Stimulated activated effector memory CD8-positive, alpha-beta T cell treated with anti-CD3 and anti-CD28 coated beads, Interleukin-12 subunit alpha, Interleukin-12 subunit beta, amount 100 ng/mL, for 72 hours (primary cell): ENCODE data around the gene CCDC171.

Experiments
- ATAC-seq: fragments of 150-1000 bp; cut with Tn5 transposase; 2 replicates; pipeline ENCODE4 v1.10.0; 2021
- DNase-seq, 2 donors: peaks; one replicate each; pipeline ENCODE4 v3.0.0; 2021 to 2022; ENCODE audit warnings: low spot score in 2 of 2
- H3K27ac Mint-ChIP-seq: one replicate; pipeline ENCODE4 v1.8.0; 2022; ENCODE audit warnings: mild to moderate bottlenecking, mixed read lengths
- H3K36me3 Mint-ChIP-seq: one replicate; pipeline ENCODE4 v1.8.0; 2022; ENCODE audit warnings: mild to moderate bottlenecking, mixed read lengths
- H3K4me1 Mint-ChIP-seq: one replicate; pipeline ENCODE4 v1.8.0; 2022; ENCODE audit warnings: mixed read lengths
- H3K4me3 Mint-ChIP-seq: one replicate; pipeline ENCODE4 v1.8.0; 2022; ENCODE audit warnings: mild to moderate bottlenecking, mixed read lengths
- H3K9me3 Mint-ChIP-seq: one replicate; pipeline ENCODE4 v1.8.0; 2022; ENCODE audit warnings: mixed read lengths

CCDC171 gene

DNA sequence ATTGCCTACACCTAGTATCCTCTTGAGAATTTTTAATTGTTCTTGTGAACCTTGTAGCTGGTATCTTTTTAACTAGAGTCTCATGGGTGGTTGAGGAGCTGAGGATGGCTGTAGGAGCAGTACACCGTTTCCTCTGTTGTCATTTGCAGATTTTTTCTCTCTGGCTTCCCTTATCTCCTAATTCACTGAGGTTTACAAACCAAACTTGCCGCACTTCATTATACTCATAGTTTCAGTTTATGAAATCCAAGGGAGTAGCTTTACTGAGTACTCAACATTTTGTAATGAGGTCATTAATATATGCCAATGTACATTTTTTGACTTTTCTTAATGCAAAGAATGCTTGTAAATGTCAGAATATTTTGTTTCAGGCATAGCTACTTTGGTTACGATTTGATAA, 154.2 kb downstream of the CCDC171 start:
- no peaks in the 10 kb centered on the region for H3K9me3 Mint-ChIP-seq
- ATAC-seq: no peak
- no peaks in the 10 kb centered on the region for H3K4me1 Mint-ChIP-seq
- no peak for DNase-seq
- H3K4me3 Mint-ChIP-seq: no peak overlapping the region
- no peaks in the 10 kb centered on the region for H3K36me3 Mint-ChIP-seq
- H3K27ac Mint-ChIP-seq: no peak overlapping the region

DNA sequence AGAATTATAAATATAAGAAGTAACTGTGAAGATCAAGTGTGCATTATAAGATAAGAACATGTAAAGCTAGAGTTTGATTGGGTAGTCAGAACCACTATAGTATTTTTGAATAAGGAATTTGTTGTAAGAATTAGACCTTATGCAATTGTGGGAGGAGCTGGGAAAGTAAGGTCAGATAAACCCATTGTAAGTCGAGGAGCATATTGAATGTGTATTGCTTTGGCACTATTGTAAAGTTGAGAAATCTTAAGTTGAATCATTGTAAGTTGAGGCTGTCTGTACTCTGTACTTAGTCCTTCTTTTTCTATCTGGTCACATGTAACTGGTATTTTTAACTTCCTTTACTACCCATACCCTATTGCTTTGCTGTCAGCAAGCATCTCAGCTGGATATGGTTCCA, 158.7 kb downstream of the CCDC171 start:
- ATAC-seq: no peak
- Mint-ChIP-seq H3K4me1 (no peaks in the 10 kb centered on the region), H3K9me3 (no peaks in the 10 kb centered on the region), H3K36me3 (no peaks in the 10 kb centered on the region), H3K4me3 (no peak overlapping the region), H3K27ac (no peak overlapping the region)
- no peak for DNase-seq

DNA sequence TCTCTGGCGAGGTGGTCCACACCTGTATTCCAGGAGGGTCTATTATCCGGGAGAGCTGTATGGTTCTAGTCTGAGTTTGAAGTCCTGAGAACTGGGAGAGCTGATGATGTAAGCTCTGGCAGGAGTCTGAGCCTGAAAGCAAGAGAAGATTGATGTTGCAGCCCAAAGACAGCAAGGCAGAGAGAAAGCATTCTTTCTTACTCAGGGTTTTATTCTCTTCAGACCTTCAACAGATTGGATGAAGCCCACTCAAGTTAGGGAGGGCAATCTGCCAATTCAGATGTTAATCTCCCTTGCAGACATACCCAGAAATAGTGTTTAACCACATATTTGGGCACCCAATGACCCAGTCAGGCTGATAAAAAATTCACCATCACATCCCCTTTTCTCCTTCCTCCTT, 159.1 kb downstream of the CCDC171 start:
- Mint-ChIP-seq H3K27ac (no peak overlapping the region), H3K4me3 (no peak overlapping the region), H3K9me3 (no peaks in the 10 kb centered on the region), H3K36me3 (no peaks in the 10 kb centered on the region), H3K4me1 (no peaks in the 10 kb centered on the region)
- no peak for DNase-seq
- no peak for ATAC-seq

DNA sequence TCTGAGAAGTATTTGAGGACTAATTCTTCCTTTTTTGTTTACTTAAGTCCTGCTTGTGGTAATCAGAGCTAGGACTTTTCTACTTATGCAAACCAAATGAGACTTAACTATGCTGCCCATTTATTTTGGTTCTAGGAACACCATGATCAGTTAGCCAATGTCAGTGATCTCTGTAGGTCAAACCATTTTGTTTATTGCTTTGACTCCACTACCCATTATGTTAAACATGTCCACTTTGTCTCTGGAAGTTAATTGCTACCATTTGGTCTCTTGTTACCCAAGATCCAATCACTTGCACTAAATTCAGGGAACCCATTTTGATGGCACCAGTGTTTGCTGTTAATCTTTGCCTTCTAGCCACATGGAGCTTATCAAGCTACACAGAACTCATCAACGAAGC, 161.9 kb downstream of the CCDC171 start:
- H3K4me1 Mint-ChIP-seq: no peaks in the 10 kb centered on the region
- DNase-seq (no peak), ATAC-seq (no peak)
- H3K9me3 Mint-ChIP-seq: no peaks in the 10 kb centered on the region
- H3K27ac Mint-ChIP-seq: no peak overlapping the region
- no peak overlapping the region for H3K4me3 Mint-ChIP-seq
- H3K36me3 Mint-ChIP-seq: no peaks in the 10 kb centered on the region

DNA sequence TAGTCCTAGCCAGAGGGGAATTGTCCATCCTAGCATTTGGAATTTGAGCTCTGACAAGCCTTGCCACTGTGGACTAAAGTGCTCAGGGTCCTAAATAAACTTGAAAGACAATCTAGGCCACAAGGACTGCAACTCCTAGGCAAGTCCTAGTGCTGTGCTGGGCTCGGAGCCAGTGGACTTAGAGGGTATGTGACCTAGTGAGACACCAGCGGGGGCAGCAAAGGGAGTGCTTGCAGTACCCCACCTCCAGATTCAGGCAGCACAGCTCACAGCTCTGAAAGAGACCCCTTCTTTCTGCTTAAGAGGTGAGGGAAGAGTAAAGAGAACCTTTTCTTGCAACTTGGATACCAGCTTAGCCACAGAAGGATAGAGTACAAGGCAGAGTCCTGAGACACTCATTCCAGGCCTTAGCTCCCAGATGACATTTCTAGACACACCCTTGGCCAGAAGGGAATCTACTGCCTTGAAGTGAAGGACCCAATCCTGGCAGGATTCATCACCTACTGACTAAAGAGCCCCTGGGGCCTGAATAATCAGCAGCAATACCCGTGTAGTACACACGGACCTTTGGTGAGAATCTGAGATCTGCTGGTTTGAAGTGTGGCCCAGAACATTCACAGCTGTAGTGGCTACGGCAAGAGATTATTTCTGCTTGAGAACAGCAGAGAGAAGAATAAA, 164.6 kb downstream of the CCDC171 start:
- no peak overlapping the region for H3K4me3 Mint-ChIP-seq
- no peaks in the 10 kb centered on the region for H3K4me1 Mint-ChIP-seq
- H3K9me3 Mint-ChIP-seq: no peaks in the 10 kb centered on the region
- H3K27ac Mint-ChIP-seq: no peak overlapping the region
- no peak for DNase-seq
- ATAC-seq: peak; percentile 40
- no peaks in the 10 kb centered on the region for H3K36me3 Mint-ChIP-seq

DNA sequence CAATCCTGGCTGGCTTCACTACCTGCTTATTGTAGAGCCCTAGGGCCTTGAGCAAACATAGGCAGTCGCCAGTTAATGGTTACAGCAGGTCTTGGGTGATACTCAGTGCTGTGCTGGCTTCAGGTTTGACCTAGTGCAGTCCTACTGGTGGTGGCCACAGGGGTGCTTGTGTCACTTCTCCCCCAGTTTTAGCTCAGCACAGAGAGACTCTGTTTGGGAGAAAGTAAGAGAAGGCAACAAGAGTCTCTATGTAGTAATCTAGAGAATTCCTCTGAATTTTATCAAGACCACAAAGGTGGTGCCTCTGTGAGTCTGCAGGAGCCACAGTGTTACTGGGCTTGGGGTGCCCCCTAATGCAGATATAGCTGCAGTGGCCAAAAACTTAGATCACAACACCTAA, 165.6 kb downstream of the CCDC171 start:
- H3K36me3 Mint-ChIP-seq: no peaks in the 10 kb centered on the region
- peak; percentile 29 for ATAC-seq
- no peak overlapping the region for H3K4me3 Mint-ChIP-seq

DNA sequence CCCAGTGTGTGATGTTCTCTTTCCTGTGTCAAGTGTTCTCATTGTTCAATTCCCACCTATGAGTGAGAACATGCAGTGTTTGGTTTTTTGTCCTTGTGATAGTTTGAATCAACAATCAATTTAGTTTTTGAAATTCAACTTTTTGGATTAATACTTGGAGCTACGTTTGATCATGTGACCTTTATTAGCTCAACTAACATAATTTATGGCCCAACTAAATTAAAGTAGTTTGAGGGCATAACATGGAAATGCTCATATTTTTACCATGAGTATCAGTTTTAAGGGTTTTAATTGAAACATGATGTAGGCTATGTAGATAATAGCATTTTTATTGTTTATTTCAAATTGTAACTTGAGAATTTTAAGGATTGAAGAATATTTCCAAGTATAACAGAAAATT, 168.0 kb downstream of the CCDC171 start:
- no peak overlapping the region for H3K4me3 Mint-ChIP-seq
- H3K9me3 Mint-ChIP-seq: no peaks in the 10 kb centered on the region
- H3K4me1 Mint-ChIP-seq: no peaks in the 10 kb centered on the region
- H3K27ac Mint-ChIP-seq: no peak overlapping the region
- DNase-seq: no peak
- no peaks in the 10 kb centered on the region for H3K36me3 Mint-ChIP-seq
- no peak for ATAC-seq

More for the DNA sequence above, 165.6 kb downstream of the CCDC171 start:
- DNase-seq: no peak
- Mint-ChIP-seq H3K27ac (no peak overlapping the region), H3K9me3 (no peaks in the 10 kb centered on the region), H3K4me1 (no peaks in the 10 kb centered on the region)

DNA sequence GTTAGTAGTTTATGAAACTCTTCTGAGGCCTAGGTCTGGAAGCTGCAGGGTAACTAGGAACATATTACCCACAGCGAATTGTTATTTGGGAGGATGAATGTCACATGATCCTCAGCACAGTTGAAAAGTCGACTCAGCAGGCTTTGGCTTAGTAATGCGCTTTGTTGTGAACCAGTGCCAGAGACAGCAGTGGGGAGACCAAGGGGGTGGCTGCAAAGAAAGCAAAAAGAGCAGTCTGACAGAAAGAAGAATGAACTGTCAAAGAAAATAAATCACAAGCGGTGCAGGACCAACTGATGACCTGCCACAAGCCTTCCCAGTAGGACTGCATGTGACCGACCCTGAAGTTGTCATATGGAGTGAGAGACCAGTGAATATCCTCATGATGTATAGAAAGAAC, 170.0 kb downstream of the CCDC171 start:
- ATAC-seq (no peak), DNase-seq (no peak)
- no peaks in the 10 kb centered on the region for H3K4me1 Mint-ChIP-seq
- no peaks in the 10 kb centered on the region for H3K36me3 Mint-ChIP-seq
- no peaks in the 10 kb centered on the region for H3K9me3 Mint-ChIP-seq
- H3K27ac Mint-ChIP-seq: no peak overlapping the region
- H3K4me3 Mint-ChIP-seq: no peak overlapping the region

DNA sequence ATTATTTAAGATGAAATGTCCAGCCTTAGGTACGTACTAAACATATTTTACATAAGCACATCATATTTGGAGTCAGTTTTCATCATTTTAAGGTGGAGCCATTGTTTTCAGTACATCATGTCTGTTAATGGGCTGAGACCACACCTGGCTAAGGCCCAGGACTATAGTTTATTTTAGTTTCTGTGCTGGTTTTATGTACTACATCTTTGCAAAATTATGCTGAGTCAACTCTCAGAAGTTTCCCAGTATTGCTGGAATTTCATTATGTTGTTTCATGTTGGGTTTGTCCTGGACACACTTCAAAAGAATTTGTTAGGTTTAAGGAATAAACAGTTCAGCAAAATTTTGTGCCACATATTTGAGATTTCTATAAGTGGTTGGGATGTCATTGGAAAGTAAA, 171.2 kb downstream of the CCDC171 start:
- DNase-seq (no peak), ATAC-seq (no peak)
- Mint-ChIP-seq H3K4me1 (no peaks in the 10 kb centered on the region), H3K4me3 (no peak overlapping the region), H3K27ac (no peak overlapping the region), H3K36me3 (no peaks in the 10 kb centered on the region), H3K9me3 (no peaks in the 10 kb centered on the region)

DNA sequence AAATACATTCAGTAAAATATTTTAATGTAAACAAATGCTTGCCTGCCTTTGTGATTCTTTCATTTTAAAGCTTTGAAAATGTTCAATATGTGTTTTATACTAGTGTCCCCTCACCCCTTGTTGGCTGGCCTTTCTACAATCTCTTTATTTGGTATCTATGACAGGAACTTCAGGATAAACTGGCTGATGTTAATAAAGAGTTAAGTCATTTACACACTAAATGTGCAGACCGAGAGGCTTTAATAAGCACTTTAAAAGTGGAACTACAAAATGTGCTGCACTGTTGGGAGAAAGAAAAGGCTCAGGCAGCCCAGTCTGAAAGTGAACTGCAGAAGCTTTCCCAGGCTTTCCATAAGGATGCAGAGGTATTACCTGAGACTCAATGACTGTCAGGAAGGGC, 171.8 kb downstream of the CCDC171 start:
- Mint-ChIP-seq H3K4me1 (no peaks in the 10 kb centered on the region), H3K27ac (no peak overlapping the region), H3K9me3 (no peaks in the 10 kb centered on the region), H3K36me3 (no peaks in the 10 kb centered on the region), H3K4me3 (no peak overlapping the region)
- no peak for ATAC-seq
- no peak for DNase-seq

DNA sequence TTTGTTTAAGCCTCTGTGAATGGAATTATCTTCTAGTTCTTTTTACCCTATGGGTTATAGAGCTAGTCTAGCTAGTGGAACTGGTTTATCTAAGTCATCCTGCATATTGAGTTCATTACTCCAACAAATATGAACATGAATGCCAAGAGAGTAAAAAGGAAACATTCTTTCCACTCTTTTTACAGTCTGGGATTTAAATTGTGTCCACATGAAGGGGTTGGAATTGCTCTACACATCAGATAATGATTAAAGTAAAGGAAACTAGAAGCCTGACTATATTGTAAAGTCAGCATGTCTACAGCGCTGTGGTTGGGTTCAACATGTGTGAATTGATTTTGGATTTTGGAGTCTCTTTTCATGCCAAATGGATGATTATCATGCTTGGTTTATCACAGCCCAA, 173.1 kb downstream of the CCDC171 start:
- DNase-seq: no peak
- no peaks in the 10 kb centered on the region for H3K9me3 Mint-ChIP-seq
- H3K27ac Mint-ChIP-seq: no peak overlapping the region
- H3K4me3 Mint-ChIP-seq: no peak overlapping the region
- H3K36me3 Mint-ChIP-seq: no peaks in the 10 kb centered on the region
- ATAC-seq: no peak
- no peaks in the 10 kb centered on the region for H3K4me1 Mint-ChIP-seq

DNA sequence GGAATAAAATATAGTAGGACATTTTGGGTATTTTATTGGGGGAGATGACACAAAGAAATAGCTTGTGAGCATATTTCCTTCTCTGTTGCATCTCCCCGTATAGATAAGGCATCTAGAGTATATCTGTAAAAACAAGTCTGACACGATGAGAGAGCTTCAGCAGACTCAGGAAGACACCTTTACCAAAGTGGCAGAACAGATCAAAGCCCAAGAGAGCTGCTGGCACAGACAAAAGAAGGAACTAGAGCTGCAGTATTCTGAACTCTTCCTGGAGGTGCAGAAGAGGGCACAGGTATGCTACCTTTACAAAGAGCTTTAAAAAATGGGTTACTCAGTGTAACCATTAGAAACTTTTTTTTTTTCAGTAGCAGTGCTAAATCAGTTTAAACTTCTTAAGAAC, 176.7 kb downstream of the CCDC171 start:
- Mint-ChIP-seq H3K36me3 (no peaks in the 10 kb centered on the region), H3K9me3 (no peaks in the 10 kb centered on the region), H3K4me3 (no peak overlapping the region), H3K4me1 (no peaks in the 10 kb centered on the region), H3K27ac (no peak overlapping the region)
- DNase-seq: no peak
- no peak for ATAC-seq

DNA sequence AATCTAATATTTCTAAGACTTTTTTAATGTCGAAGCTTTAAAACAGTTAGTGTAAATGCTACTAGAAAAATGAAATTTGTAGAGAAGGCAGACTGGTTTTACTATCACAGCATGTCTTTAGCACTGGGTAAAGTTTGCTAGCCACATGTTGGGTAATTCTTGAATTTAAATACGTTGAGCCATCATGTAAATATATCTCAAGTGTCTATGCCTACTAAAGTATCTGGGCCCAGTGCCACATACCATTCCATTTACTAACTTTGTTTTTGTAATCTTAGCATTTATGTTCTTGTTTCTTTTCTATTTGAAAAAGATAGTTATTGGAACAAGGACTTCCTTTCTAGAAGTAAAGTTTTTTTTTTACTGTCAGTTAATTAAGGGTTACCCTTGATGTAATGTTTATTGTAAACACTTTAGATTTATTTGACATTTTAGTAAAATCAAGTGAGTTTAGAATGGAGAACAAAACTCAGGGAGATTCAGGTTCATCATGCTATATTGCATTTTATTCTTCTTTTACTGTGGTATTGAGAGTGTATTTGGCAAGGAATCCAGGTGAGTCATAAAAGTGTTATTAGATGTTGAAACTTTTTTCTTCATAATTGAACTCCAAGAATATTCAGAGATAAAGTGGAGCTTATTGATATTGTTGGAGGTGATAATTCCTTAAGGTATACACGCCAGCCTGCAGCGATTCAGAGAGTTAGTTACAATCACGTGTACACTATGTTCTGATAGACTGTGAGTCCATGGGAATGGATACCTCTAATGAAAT, 182.4 kb downstream of the CCDC171 start:
- H3K4me3 Mint-ChIP-seq: no peak overlapping the region
- ATAC-seq (no peak), DNase-seq (no peak)
- H3K4me1 Mint-ChIP-seq: no peaks in the 10 kb centered on the region
- H3K27ac Mint-ChIP-seq: no peak overlapping the region
- H3K9me3 Mint-ChIP-seq: no peaks in the 10 kb centered on the region
- H3K36me3 Mint-ChIP-seq: no peaks in the 10 kb centered on the region

DNA sequence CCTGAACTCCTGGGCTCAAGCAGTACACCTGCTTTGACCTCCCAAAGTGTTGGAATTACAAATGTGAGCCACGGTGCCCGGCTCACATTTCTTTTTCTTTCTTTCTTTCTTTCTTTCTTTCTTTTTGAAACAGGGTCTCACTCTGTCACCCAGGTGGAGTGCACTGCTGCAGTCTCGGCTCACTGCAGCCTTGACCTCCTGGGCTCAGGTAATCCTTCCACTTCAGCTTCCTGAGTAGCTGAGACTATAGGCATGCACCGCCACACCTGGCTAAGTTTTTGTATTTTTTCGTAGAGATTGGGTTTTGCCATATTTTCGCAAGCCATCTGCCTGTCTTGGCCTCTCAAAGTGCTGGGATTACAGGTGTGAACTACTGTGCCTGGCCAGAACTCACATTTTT, 183.7 kb downstream of the CCDC171 start:
- H3K9me3 Mint-ChIP-seq: no peaks in the 10 kb centered on the region
- no peaks in the 10 kb centered on the region for H3K36me3 Mint-ChIP-seq
- ATAC-seq: no peak
- no peak overlapping the region for H3K27ac Mint-ChIP-seq
- no peaks in the 10 kb centered on the region for H3K4me1 Mint-ChIP-seq
- no peak for DNase-seq
- H3K4me3 Mint-ChIP-seq: no peak overlapping the region

DNA sequence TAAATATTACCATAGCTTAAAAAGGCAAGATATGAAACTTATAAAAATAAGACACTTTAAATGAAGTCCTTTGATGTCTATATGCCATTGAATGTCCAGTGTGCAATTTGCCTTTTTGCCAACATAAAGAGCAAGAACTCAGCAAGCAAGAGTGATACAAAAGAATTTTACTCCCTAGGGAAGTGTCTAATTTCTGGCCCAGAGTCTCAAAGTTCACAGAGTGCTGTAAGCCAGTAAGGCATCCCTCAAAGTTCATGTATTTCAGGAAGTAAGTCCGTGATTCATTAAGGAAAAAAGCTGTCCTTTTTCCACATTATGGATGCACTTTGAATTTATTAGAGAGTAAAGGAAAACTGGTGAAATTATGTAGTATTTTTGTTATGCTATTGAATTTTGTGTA, 185.2 kb downstream of the CCDC171 start:
- DNase-seq (no peak), ATAC-seq (no peak)
- H3K4me1 Mint-ChIP-seq: no peaks in the 10 kb centered on the region
- H3K36me3 Mint-ChIP-seq: no peaks in the 10 kb centered on the region
- no peak overlapping the region for H3K27ac Mint-ChIP-seq
- no peaks in the 10 kb centered on the region for H3K9me3 Mint-ChIP-seq
- no peak overlapping the region for H3K4me3 Mint-ChIP-seq

DNA sequence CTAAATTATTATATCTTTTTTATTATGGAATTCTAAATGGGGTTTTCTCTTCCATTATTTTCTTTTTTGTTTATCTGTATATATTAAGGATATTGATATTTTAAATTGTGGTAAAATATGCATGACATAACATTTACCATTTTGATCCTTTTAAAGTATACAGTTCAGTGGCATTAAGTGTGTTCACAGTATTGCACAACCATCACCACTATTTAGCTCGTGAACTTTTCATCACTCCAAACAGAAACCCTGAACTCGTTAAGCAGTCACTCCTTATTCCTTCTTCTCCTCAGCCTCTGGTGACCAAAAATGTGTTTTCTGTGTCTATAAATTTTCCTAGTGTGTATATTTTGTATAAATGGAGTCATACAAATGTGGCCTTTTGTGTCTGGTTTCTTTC, 188.2 kb downstream of the CCDC171 start:
- H3K9me3 Mint-ChIP-seq: no peaks in the 10 kb centered on the region
- no peaks in the 10 kb centered on the region for H3K4me1 Mint-ChIP-seq
- ATAC-seq (no peak), DNase-seq (no peak)
- no peak overlapping the region for H3K27ac Mint-ChIP-seq
- no peaks in the 10 kb centered on the region for H3K36me3 Mint-ChIP-seq
- H3K4me3 Mint-ChIP-seq: no peak overlapping the region
